Ishikawa (cell line): ENCODE measurements around the gene CASTOR1.

Experiments used
- CEBPB ChIP-seq: IDR thresholded peaks from 2 replicates; pipeline ENCODE4 v1.6.1; 2012
- CREB1 ChIP-seq: IDR thresholded peaks from 2 replicates; pipeline ENCODE4 v1.6.1; 2012; ENCODE audit warnings: low read depth
- EGR1 ChIP-seq: IDR thresholded peaks from 2 replicates; pipeline ENCODE4 v1.6.1; 2012
- EP300 ChIP-seq: IDR thresholded peaks from 2 replicates; pipeline ENCODE4 v1.6.1; 2012; ENCODE audit warnings: borderline replicate concordance
- MAX ChIP-seq: IDR thresholded peaks from 2 replicates; pipeline ENCODE4 v1.6.1; 2012
- REST ChIP-seq: IDR thresholded peaks from 2 replicates; pipeline ENCODE4 v1.6.1; 2012; ENCODE audit warnings: low read depth, mild to moderate bottlenecking
- TAF1 ChIP-seq: IDR thresholded peaks from 2 replicates; pipeline ENCODE4 v1.6.1; 2012; ENCODE audit warnings: low read depth, mild to moderate bottlenecking
- TEAD4 ChIP-seq: IDR thresholded peaks from 2 replicates; pipeline ENCODE4 v1.6.1; 2012
- YY1 ChIP-seq: IDR thresholded peaks from 2 replicates; pipeline ENCODE4 v1.6.1; 2012; ENCODE audit warnings: low read depth
- ZBTB7A ChIP-seq: IDR thresholded peaks from 2 replicates; pipeline ENCODE4 v1.6.1; 2012; ENCODE audit warnings: low read depth
- TF ChIP-seq, protein P1 (sequence below): IDR thresholded peaks from 2 replicates; pipeline ENCODE4 v1.6.1; 2012

DNA sequence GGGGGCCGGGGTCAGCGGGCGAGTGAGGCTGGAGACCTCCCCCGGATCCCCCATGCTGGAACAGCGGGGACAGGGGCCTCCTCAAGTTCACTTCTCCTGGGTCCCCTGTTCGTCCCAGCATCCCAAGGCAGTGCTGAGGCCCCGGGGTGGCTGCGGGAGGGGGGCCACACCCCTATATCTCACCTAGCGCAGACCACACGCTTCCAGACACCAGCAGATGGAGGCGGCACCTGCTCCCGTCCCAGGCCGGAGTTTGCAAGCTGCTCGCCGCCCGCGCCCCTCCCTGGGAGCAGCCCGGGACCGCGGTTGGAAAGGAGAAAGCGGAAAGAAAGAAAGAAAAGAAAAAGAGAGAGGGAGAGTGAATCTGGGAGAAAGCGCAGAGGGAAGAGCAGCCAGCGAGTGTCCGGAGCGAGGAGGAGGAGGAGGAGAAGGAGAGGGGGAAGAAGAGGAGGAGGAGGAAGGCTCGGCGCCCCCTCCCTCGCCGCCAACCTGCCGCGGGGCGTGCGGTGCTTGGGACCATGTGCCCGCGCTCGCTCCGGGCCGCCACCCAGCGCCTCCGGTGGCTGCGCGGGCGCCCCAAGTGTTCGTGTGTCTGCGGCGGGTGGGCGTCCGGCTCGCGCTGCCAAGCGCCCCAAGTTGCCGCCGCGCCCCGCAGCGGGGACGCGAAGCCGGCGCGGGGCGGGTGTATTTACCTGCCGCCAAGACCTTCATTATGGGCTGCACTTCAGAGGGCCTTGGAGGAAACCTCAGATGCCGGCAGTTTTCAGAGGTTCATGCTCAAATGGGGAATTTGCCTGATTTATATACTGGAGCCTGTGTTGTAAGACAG is 43.1 kb downstream of the CASTOR1 start, which contains the start of gene LIF:
- TF ChIP-seq EGR1 (no peak), EP300 (no peak), REST (no peak), MAX (no peak), YY1 (no peak), TEAD4 (no peak), CEBPB (no peak), ZBTB7A (no peak), TAF1 (no peak), CREB1 (no peak)
- TF ChIP-seq, protein P1, sequence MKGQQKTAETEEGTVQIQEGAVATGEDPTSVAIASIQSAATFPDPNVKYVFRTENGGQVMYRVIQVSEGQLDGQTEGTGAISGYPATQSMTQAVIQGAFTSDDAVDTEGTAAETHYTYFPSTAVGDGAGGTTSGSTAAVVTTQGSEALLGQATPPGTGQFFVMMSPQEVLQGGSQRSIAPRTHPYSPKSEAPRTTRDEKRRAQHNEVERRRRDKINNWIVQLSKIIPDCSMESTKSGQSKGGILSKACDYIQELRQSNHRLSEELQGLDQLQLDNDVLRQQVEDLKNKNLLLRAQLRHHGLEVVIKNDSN, result no peak
